ENCODE results near the gene HDAC4. TPM values are rescaled to one million over a fixed set of nuclear protein-coding genes. Genes with fewer than 3 reads are reported as not detected.

The HDAC4 gene
- total RNA-seq, 1 experiment from 2014 or later = 47.6 TPM

DNA sequence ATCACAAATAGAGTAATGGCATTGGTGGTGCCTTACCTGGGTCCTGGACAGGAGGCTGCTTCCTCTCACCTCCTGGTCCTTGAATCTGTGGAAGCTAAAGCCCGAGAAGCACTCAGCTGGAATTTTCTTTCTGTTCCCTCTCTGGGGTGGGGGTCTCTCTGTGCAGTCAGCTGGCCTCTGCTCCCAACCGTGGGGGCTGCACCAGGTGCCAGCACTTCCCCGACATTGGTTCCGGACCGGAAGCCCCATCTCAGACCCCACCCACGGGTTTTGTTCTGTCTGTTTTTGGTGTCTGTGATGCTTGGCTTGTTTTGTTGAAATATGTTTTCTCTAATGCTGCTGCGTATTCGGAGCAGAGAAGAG, 398.2 kb downstream of the HDAC4 start:
- H3K9me3 ChIP-seq (ENCODE audit: control insufficient read depth in 1 of 2, insufficient read depth in 1 of 2, low read depth in 1 of 2, low read length in 2 of 2) = no peaks in the 10 kb centered on the region
- H2AFZ ChIP-seq (ENCODE audit: low read depth, low read length, poor library complexity, severe bottlenecking) = no peak overlapping the region
- POLR2A ChIA-PET = no interaction called here
- no peak overlapping the region for H3K4me3 ChIP-seq (replicated peaks in 1 of 2; ENCODE audit: low read depth in 1 of 2, low read length in 2 of 2)
- CTCF ChIA-PET = no interaction called here
- peaks cover 0 to 6% of the 10 kb centered on the region in 2 experiments; a peak in 2 of 4 replicates for H3K4me1 ChIP-seq (ENCODE audit: control insufficient read depth in 1 of 2, insufficient read depth in 2 of 2, low read length in 2 of 2)
- intact Hi-C loops (cut with micrococcal nuclease) = no loop called here
- ATAC-seq = no peak
- H3K9me2 ChIP-seq (ENCODE audit: insufficient read depth) = no peaks in the 10 kb centered on the region
- RAD21 ChIA-PET (ENCODE audit: low non-redundant PET in 1 of 2, low total read pairs in 2 of 2, uncharacterized antibody in 2 of 2, unreplicated experiment in 2 of 2) = no interaction called here
- TF ChIP-seq ZFX (IDR thresholded peaks at IDR 0.05) = no peak
- TF ChIP-seq, protein P1, sequence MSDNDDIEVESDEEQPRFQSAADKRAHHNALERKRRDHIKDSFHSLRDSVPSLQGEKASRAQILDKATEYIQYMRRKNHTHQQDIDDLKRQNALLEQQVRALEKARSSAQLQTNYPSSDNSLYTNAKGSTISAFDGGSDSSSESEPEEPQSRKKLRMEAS (IDR thresholded peaks at IDR 0.05) = no peak
- TF ChIP-seq JUND (IDR thresholded peaks at IDR 0.05) = no peak
- TF ChIP-seq, protein P2, sequence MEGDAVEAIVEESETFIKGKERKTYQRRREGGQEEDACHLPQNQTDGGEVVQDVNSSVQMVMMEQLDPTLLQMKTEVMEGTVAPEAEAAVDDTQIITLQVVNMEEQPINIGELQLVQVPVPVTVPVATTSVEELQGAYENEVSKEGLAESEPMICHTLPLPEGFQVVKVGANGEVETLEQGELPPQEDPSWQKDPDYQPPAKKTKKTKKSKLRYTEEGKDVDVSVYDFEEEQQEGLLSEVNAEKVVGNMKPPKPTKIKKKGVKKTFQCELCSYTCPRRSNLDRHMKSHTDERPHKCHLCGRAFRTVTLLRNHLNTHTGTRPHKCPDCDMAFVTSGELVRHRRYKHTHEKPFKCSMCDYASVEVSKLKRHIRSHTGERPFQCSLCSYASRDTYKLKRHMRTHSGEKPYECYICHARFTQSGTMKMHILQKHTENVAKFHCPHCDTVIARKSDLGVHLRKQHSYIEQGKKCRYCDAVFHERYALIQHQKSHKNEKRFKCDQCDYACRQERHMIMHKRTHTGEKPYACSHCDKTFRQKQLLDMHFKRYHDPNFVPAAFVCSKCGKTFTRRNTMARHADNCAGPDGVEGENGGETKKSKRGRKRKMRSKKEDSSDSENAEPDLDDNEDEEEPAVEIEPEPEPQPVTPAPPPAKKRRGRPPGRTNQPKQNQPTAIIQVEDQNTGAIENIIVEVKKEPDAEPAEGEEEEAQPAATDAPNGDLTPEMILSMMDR (IDR thresholded peaks at IDR 0.05 in 2 of 3, conservative IDR thresholded peaks at IDR 0.05 in 1 of 3; ENCODE audit: borderline replicate concordance in 1 of 3, insufficient read depth in 1 of 3, low read depth in 2 of 3, low read length in 2 of 3) = no peak
- no peak for TF ChIP-seq POLR2AphosphoS5 (IDR thresholded peaks at IDR 0.05; ENCODE audit: low read depth, low read length)
- TF ChIP-seq, protein P3, sequence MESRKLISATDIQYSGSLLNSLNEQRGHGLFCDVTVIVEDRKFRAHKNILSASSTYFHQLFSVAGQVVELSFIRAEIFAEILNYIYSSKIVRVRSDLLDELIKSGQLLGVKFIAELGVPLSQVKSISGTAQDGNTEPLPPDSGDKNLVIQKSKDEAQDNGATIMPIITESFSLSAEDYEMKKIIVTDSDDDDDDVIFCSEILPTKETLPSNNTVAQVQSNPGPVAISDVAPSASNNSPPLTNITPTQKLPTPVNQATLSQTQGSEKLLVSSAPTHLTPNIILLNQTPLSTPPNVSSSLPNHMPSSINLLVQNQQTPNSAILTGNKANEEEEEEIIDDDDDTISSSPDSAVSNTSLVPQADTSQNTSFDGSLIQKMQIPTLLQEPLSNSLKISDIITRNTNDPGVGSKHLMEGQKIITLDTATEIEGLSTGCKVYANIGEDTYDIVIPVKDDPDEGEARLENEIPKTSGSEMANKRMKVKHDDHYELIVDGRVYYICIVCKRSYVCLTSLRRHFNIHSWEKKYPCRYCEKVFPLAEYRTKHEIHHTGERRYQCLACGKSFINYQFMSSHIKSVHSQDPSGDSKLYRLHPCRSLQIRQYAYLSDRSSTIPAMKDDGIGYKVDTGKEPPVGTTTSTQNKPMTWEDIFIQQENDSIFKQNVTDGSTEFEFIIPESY (IDR thresholded peaks at IDR 0.05; ENCODE audit: extremely low read depth, insufficient replicate concordance, low read length) = no peak
- TF ChIP-seq ZNF274 (IDR thresholded peaks at IDR 0.05; ENCODE audit: low read depth, low read length) = no peak
- no peak for TF ChIP-seq RAD21 (IDR thresholded peaks at IDR 0.05; ENCODE audit: low read depth)
- no peak overlapping the region for H3K9ac ChIP-seq (ENCODE audit: low read length)
- H3K27ac ChIP-seq (ENCODE audit: low read depth, low read length) = no peak overlapping the region
- H3K36me3 ChIP-seq (ENCODE audit: control insufficient read depth in 1 of 2, insufficient read depth in 2 of 2, low read length in 2 of 2) = no peaks in the 10 kb centered on the region
- H3K27me3 ChIP-seq (ENCODE audit: insufficient read depth, low read length) = peaks cover 16% of the 10 kb centered on the region; the same call in 1 of the 2 replicates
- no peaks in the 10 kb centered on the region for H3K79me2 ChIP-seq (ENCODE audit: insufficient read depth, low read length)
- DNase-seq (ENCODE audit: low read depth, low spot score) = no peak
- H4K20me1 ChIP-seq (ENCODE audit: insufficient read depth) = no peaks in the 10 kb centered on the region
- no TSS peak for BruUV-seq (replicated peaks)
- H3K4me2 ChIP-seq (ENCODE audit: low read length) = no peak overlapping the region
